Neural cell (in vitro differentiated cells): ENCODE measurements around the gene PEF1.

Source experiments
- EP300 ChIP-seq: fragments of 450-650 bp; conservative IDR thresholded peaks from 2 replicates; pipeline ENCODE4 v1.6.1; 2014; ENCODE audit warnings: antibody characterized with exemption, mild to moderate bottlenecking, moderate library complexity; ENCODE audit not compliant: poor library complexity, severe bottlenecking
- EZH2 ChIP-seq: fragments of 200-600, 300-800 bp; shearing (Covaris generic), sonication (generic); IDR thresholded peaks from 2 replicates; pipeline ENCODE4 v1.6.1; 2014; ENCODE audit warnings: antibody characterized with exemption, low read length, borderline replicate concordance, mild to moderate bottlenecking; ENCODE audit not compliant: insufficient read depth, poor library complexity, severe bottlenecking
- POLR2AphosphoS5 ChIP-seq: IDR thresholded peaks from 2 replicates; pipeline ENCODE4 v1.6.1; 2012
- RAD21 ChIP-seq: fragments of 450-650 bp; conservative IDR thresholded peaks from 2 replicates; pipeline ENCODE4 v1.6.1; 2014; ENCODE audit warnings: antibody characterized with exemption, mild to moderate bottlenecking, moderate library complexity
- TAF1 ChIP-seq: IDR thresholded peaks from 2 replicates; pipeline ENCODE4 v1.6.1; 2012; ENCODE audit warnings: low read depth
- TF ChIP-seq, protein P1 (sequence below): fragments of 450-650 bp; IDR thresholded peaks from 2 replicates; pipeline ENCODE4 v1.5.1; 2014; ENCODE audit warnings: antibody characterized with exemption, mild to moderate bottlenecking, moderate library complexity; ENCODE audit not compliant: poor library complexity, severe bottlenecking
- TF ChIP-seq, protein P2 (sequence below): IDR thresholded peaks from 2 replicates; pipeline ENCODE4 v1.6.1; 2012; ENCODE audit warnings: borderline replicate concordance

DNA sequence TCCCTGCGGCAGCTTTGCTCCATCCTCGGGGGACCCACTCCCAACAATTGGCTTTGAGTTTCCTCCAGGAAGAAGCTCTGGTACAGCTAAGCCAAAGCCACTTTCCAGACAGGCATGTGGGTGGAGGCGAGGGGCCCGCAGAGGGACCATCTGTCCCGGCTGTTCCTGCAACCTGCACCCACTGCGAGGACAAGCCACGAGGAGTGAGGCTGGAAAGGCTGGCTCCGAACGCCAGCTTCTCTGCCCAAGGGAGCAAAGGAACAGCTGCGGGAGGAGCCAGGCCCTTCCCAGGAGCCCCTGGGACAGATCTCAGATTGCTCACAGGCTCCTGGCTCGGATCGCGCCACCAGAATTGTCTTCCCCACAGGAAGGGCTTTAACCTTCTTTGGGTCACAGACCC lies 28.3 kb upstream of the PEF1 start:
- TF ChIP-seq EP300, result no peak
- TF ChIP-seq, protein P1, sequence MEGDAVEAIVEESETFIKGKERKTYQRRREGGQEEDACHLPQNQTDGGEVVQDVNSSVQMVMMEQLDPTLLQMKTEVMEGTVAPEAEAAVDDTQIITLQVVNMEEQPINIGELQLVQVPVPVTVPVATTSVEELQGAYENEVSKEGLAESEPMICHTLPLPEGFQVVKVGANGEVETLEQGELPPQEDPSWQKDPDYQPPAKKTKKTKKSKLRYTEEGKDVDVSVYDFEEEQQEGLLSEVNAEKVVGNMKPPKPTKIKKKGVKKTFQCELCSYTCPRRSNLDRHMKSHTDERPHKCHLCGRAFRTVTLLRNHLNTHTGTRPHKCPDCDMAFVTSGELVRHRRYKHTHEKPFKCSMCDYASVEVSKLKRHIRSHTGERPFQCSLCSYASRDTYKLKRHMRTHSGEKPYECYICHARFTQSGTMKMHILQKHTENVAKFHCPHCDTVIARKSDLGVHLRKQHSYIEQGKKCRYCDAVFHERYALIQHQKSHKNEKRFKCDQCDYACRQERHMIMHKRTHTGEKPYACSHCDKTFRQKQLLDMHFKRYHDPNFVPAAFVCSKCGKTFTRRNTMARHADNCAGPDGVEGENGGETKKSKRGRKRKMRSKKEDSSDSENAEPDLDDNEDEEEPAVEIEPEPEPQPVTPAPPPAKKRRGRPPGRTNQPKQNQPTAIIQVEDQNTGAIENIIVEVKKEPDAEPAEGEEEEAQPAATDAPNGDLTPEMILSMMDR, result no peak
- TF ChIP-seq EZH2, result no peak
- TF ChIP-seq POLR2AphosphoS5, result no peak
- TF ChIP-seq, protein P2, sequence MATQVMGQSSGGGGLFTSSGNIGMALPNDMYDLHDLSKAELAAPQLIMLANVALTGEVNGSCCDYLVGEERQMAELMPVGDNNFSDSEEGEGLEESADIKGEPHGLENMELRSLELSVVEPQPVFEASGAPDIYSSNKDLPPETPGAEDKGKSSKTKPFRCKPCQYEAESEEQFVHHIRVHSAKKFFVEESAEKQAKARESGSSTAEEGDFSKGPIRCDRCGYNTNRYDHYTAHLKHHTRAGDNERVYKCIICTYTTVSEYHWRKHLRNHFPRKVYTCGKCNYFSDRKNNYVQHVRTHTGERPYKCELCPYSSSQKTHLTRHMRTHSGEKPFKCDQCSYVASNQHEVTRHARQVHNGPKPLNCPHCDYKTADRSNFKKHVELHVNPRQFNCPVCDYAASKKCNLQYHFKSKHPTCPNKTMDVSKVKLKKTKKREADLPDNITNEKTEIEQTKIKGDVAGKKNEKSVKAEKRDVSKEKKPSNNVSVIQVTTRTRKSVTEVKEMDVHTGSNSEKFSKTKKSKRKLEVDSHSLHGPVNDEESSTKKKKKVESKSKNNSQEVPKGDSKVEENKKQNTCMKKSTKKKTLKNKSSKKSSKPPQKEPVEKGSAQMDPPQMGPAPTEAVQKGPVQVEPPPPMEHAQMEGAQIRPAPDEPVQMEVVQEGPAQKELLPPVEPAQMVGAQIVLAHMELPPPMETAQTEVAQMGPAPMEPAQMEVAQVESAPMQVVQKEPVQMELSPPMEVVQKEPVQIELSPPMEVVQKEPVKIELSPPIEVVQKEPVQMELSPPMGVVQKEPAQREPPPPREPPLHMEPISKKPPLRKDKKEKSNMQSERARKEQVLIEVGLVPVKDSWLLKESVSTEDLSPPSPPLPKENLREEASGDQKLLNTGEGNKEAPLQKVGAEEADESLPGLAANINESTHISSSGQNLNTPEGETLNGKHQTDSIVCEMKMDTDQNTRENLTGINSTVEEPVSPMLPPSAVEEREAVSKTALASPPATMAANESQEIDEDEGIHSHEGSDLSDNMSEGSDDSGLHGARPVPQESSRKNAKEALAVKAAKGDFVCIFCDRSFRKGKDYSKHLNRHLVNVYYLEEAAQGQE, result no peak
- no peak for TF ChIP-seq TAF1
- TF ChIP-seq RAD21, result no peak
